Esophagus squamous epithelium (tissue), 4 donors: ENCODE measurements around the gene MDFI.

ENCODE experiments used
- CTCF ChIP-seq, 6 experiments: fragments of 450-650 bp in 4 of 6; fragments of 200-600 bp in 2 of 6; sonication (generic) in 2 of 6; IDR thresholded peaks; one replicate each; pipeline ENCODE4 v1.5.1; 2016 to 2019; ENCODE audit warnings: antibody characterized with exemption in 6 of 6, mild to moderate bottlenecking in 4 of 6, moderate library complexity in 4 of 6
- POLR2A ChIP-seq, 4 donors: fragments of 450-650 bp; IDR thresholded peaks; one replicate each; pipeline ENCODE4 v1.6.1; 2017; ENCODE audit warnings: antibody characterized with exemption in 4 of 4, mild to moderate bottlenecking in 4 of 4, moderate library complexity in 3 of 4

DNA sequence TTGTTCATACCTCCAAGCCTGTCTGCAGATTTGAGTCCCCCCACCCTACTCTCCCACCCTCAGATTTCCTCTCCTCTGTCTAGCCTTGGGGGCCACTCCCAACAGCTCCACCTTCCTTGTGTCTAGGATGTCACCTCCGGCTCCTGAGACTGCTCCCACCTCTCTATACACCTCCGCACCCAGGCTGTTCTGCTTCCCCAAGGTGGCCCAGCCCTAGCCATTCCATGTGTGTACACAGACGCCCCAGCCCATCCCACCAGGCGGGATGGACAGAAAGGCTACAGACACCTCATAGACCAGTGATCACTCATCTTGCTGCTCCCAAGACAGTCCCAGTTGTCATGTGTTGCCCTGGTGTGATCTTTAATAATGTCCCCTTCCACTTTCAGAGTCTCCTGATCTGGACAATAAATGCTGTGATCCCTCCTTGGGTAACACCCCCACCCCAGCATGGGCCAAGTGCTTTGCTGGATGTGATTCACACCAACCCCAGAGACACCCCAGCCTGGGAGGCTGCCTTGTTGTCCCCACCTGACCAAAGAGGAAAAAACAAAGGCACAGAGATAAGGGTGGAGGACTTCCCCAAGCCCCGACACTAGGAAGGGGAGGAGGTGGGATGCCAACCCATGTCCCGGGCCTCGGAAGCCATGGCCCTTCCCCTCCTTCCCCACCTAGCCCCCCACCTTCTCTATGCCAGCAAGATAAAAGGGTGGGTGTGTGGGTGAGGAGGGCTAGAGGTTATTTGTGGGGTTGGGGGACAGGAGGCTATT is 36.1 kb downstream of the MDFI start:
- no peak for TF ChIP-seq CTCF (IDR thresholded peaks at IDR 0.05)
- TF ChIP-seq POLR2A (IDR thresholded peaks at IDR 0.05): no peak
